HCT116 (cell line): ENCODE data around the gene ING1. TPM values are rescaled to one million over a fixed set of nuclear protein-coding genes. Genes with fewer than 3 reads are reported as not detected.
A peak's percentile ranks its signal among the peaks of the same experiment; 100 is the strongest.

ENCODE experiments used
- ATAC-seq: fragments of 200-7000 bp; cut with Tn5 transposase; 2 replicates; pipeline ENCODE4 v1.9.1; 2020; ENCODE audit warnings: mild to moderate bottlenecking, moderate library complexity
- BruUV-seq: library from RNA; stranded (reverse); fragments of 400-500 nt; replicated peaks from 2 replicates; lab custom pipeline; 2021; lab: Mats Ljungman, UMichigan
- CTCF ChIA-PET: fragments of 300-600 bp; sonication (Branson Sonifier 250); formaldehyde crosslinking; loops from one replicate; lab custom pipeline; 2021; ENCODE audit warnings: antibody characterized with exemption; lab: Charles Lee
- POLR2A ChIA-PET: fragments of 300-600, 350-600 bp; sonication (Branson Sonifier 250); formaldehyde crosslinking; loops from one replicate; lab custom pipeline; 2021; ENCODE audit warnings: antibody characterized with exemption; lab: Charles Lee
- RAD21 ChIA-PET, 2 experiments: fragments of 300-600 bp; sonication (Branson Sonifier 250); formaldehyde crosslinking; loops; one replicate each; lab custom pipeline; 2023; ENCODE audit warnings: low total read pairs in 2 of 2; ENCODE audit not compliant: uncharacterized antibody in 2 of 2, unreplicated experiment in 2 of 2, low non-redundant PET in 1 of 2; lab: Charles Lee
- DNase-seq: peaks from one replicate; pipeline ENCODE4 v3.0.0-alpha.2; 2010; ENCODE audit warnings: low read depth, low spot score
- H2AFZ ChIP-seq: fragments of 200-600 bp; shearing (Covaris generic), sonication (generic); 2 replicates; pipeline ENCODE4 v1.6.1; 2017; ENCODE audit warnings: low read depth, mixed run types, mixed read lengths, antibody characterized with exemption, low read length; ENCODE audit not compliant: poor library complexity, severe bottlenecking
- H3K27ac ChIP-seq: 2 replicates; pipeline ENCODE4 v1.5.1; 2012; ENCODE audit warnings: low read depth, low read length
- H3K27me3 ChIP-seq: fragments of 200-600 bp; sonication (generic); 2 replicates; pipeline ENCODE4 v1.6.1; 2016; ENCODE audit warnings: mixed run types, low read length, mixed read lengths; ENCODE audit not compliant: insufficient read depth
- H3K36me3 ChIP-seq, 2 experiments: fragments of 200-500 bp in 1 of 2; fragments of 200-600 bp in 1 of 2; sonication (Bioruptor generic) in 1 of 2; sonication (generic) in 1 of 2; 2 replicates each; pipeline versions ENCODE4 v1.5.1 to v1.6.1; 2014 to 2016; ENCODE audit warnings: low read length in 2 of 2, inconsistent platforms in 1 of 2, mixed read lengths in 1 of 2, mixed run types in 1 of 2; ENCODE audit not compliant: insufficient read depth in 2 of 2, control insufficient read depth in 1 of 2
- H3K4me1 ChIP-seq, 2 experiments: fragments of 200-600 bp in 1 of 2; sonication (generic) in 1 of 2; 2 replicates each; pipeline versions ENCODE4 v1.5.1 to v1.6.1; 2012 to 2017; ENCODE audit warnings: low read length in 2 of 2, inconsistent platforms in 1 of 2, mild to moderate bottlenecking in 1 of 2, mixed read lengths in 1 of 2, mixed run types in 1 of 2, moderate library complexity in 1 of 2; ENCODE audit not compliant: insufficient read depth in 2 of 2, control insufficient read depth in 1 of 2
- H3K4me2 ChIP-seq: fragments of 200-600 bp; sonication (generic); 2 replicates; pipeline ENCODE4 v1.6.1; 2017; ENCODE audit warnings: mixed run types, low read length, mixed read lengths
- H3K4me3 ChIP-seq, 2 experiments: fragments of 200-600 bp in 1 of 2; sonication (generic) in 1 of 2; replicated peaks in 1 of 2; 2 replicates each; pipeline ENCODE4 v1.5.1; 2011 to 2016; ENCODE audit warnings: low read length in 2 of 2, control low read depth in 1 of 2, low read depth in 1 of 2, mild to moderate bottlenecking in 1 of 2, mixed read lengths in 1 of 2, mixed run types in 1 of 2
- H3K79me2 ChIP-seq: fragments of 200-600 bp; sonication (generic); 2 replicates; pipeline ENCODE4 v1.6.1; 2017; ENCODE audit warnings: mild to moderate bottlenecking, mixed run types, low read length, moderate library complexity, mixed read lengths; ENCODE audit not compliant: insufficient read depth
- H3K9ac ChIP-seq: fragments of 200-600 bp; sonication (generic); 2 replicates; pipeline ENCODE4 v1.6.1; 2016; ENCODE audit warnings: low read length, mixed read lengths
- H3K9me2 ChIP-seq: fragments of 200-600 bp; sonication (generic), shearing (Covaris generic); 2 replicates; pipeline ENCODE4 v1.6.1; 2017; ENCODE audit warnings: mixed run types, mild to moderate bottlenecking, moderate library complexity; ENCODE audit not compliant: insufficient read depth
- H3K9me3 ChIP-seq, 2 experiments: fragments of 200-500 bp in 1 of 2; fragments of 200-600 bp in 1 of 2; sonication (Bioruptor generic) in 1 of 2; sonication (generic) in 1 of 2; 2 replicates each; pipeline ENCODE4 v1.6.1; 2014 to 2017; ENCODE audit warnings: low read length in 2 of 2, mixed read lengths in 2 of 2, inconsistent platforms in 1 of 2, low read depth in 1 of 2, mild to moderate bottlenecking in 1 of 2, mixed run types in 1 of 2, moderate library complexity in 1 of 2; ENCODE audit not compliant: control insufficient read depth in 1 of 2, insufficient read depth in 1 of 2
- H4K20me1 ChIP-seq: fragments of 200-600 bp; sonication (generic), shearing (Covaris generic); 2 replicates; pipeline ENCODE4 v1.6.1; 2017; ENCODE audit warnings: mixed run types, mild to moderate bottlenecking, moderate library complexity; ENCODE audit not compliant: insufficient read depth
- CBX3 ChIP-seq: IDR thresholded peaks from 2 replicates; pipeline ENCODE4 v1.6.1; 2012; ENCODE audit warnings: low read depth
- ELF1 ChIP-seq: IDR thresholded peaks from 2 replicates; pipeline ENCODE4 v1.6.1; 2012; ENCODE audit warnings: low read depth, borderline replicate concordance
- EZH2phosphoT487 ChIP-seq: fragments of 200-600 bp; IDR thresholded peaks from 2 replicates; pipeline ENCODE4 v1.6.1; 2018; ENCODE audit warnings: antibody characterized with exemption, borderline replicate concordance
- JUND ChIP-seq: IDR thresholded peaks from 2 replicates; pipeline ENCODE4 v1.6.1; 2012
- POLR2A ChIP-seq: IDR thresholded peaks from 2 replicates; pipeline ENCODE4 v1.7.0; 2011; ENCODE audit warnings: borderline replicate concordance; ENCODE audit not compliant: insufficient read depth, insufficient read length; ENCODE audit errors: extremely low read depth
- POLR2AphosphoS5 ChIP-seq: IDR thresholded peaks from 2 replicates; pipeline ENCODE4 v1.6.1; 2011; ENCODE audit warnings: mild to moderate bottlenecking, low read depth, low read length, moderate library complexity
- RAD21 ChIP-seq: IDR thresholded peaks from 2 replicates; pipeline ENCODE4 v1.6.1; 2012; ENCODE audit warnings: low read depth, mild to moderate bottlenecking
- SP1 ChIP-seq: IDR thresholded peaks from 2 replicates; pipeline ENCODE4 v1.6.1; 2012; ENCODE audit warnings: low read depth
- SRF ChIP-seq: IDR thresholded peaks from 2 replicates; pipeline ENCODE4 v1.6.1; 2012; ENCODE audit warnings: low read depth
- ZNF274 ChIP-seq: fragments of 200-500 bp; sonication (Bioruptor generic); IDR thresholded peaks from 2 replicates; pipeline ENCODE4 v1.6.1; 2014; ENCODE audit warnings: mild to moderate bottlenecking, low read depth, low read length, inconsistent platforms
- intact Hi-C: fragments of 100-400 bp; cut with micrococcal nuclease; formaldehyde crosslinking; loops from 2 replicates; pipeline ENCODE4 v1.10.0; 2022
- total RNA-seq: library from RNA; stranded (reverse); gene quantifications from one replicate; pipeline ENCODE4 v1.2.1, GENCODE V29; 2021; ENCODE audit not compliant: unreplicated experiment
- TF ChIP-seq, protein P1 (sequence below): IDR thresholded peaks from 2 replicates; pipeline ENCODE4 v1.6.1; 2012
- TF ChIP-seq, protein P2 (sequence below): IDR thresholded peaks from 2 replicates; pipeline ENCODE4 v1.6.1; 2012
- TF ChIP-seq, protein P3 (sequence below), 3 experiments: fragments of 200-600 bp in 1 of 3; sonication (generic) in 1 of 3; IDR thresholded peaks in 2 of 3; conservative IDR thresholded peaks in 1 of 3; 2 replicates each; pipeline ENCODE4 v1.5.1; 2012 to 2017; ENCODE audit warnings: low read depth in 2 of 3, low read length in 2 of 3, antibody characterized with exemption in 1 of 3, borderline replicate concordance in 1 of 3, control low read depth in 1 of 3, mild to moderate bottlenecking in 1 of 3, mixed read lengths in 1 of 3, mixed run types in 1 of 3, moderate library complexity in 1 of 3; ENCODE audit not compliant: insufficient read depth in 1 of 3

ING1 gene
- total RNA-seq, 1 experiment from 2014 or later: 27.0 TPM

DNA sequence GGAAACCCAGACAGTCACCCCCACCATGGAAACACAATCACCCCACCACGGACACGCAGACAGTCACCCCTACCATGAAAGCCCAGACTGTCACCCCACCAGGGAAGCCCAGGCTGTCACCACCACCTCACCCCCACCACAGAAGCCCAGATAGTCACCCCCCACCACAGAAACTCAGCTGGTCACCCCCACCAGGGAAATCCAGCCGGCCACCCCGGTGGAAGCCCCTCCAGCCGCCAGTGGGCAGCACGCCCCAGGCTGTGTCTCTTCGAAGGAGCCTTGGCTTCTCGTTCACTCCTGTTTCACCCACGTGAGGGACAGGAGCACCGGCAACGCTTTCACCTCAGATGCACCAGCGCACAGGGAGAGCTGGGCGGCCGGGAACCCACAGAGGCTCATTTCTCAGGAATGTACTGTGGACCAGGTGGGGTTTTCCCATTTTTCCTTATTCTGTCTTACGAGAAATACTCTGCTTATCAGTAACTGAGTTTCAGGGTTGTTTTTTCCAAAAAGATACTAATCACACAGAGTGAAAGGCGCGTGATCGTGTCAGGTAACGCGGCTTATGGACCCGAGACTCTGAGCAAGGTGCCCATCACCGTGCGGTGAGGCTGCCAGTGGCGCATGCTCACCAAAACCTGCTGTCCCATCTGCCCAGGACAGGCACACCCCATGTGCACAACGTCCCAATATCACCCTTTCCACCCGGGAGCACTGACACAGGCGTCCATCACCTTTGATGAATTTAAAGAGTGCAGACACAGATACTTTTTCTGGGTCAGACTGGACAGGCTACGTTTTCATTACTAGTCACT is 35.6 kb upstream of the ING1 start:
- Histone ChIP-seq H3K4me3 (no peak overlapping the region), H3K36me3 (peaks cover 8 to 36% of the 10 kb centered on the region in 2 experiments), H4K20me1 (no peaks in the 10 kb centered on the region), H3K79me2 (no peaks in the 10 kb centered on the region; the same call in 1 of the 2 replicates), H3K27ac (no peak overlapping the region), H2AFZ (no peak overlapping the region), H3K9me3 (no peaks in the 10 kb centered on the region), H3K9ac (no peak overlapping the region), H3K4me2 (no peak overlapping the region), H3K9me2 (no peaks in the 10 kb centered on the region), H3K4me1 (no peaks in the 10 kb centered on the region), H3K27me3 (no peaks in the 10 kb centered on the region)
- intact Hi-C loops: no loop called here
- TF ChIP-seq POLR2A: no peak
- TF ChIP-seq, protein P1, sequence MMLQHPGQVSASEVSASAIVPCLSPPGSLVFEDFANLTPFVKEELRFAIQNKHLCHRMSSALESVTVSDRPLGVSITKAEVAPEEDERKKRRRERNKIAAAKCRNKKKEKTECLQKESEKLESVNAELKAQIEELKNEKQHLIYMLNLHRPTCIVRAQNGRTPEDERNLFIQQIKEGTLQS: no peak
- TF ChIP-seq, protein P2, sequence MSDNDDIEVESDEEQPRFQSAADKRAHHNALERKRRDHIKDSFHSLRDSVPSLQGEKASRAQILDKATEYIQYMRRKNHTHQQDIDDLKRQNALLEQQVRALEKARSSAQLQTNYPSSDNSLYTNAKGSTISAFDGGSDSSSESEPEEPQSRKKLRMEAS: no peak
- TF ChIP-seq EZH2phosphoT487: no peak
- no peak for TF ChIP-seq POLR2AphosphoS5
- TF ChIP-seq ZNF274: no peak
- TF ChIP-seq CBX3: no peak
- TF ChIP-seq SP1: no peak
- no peak for TF ChIP-seq JUND
- no peak for TF ChIP-seq SRF
- no peak for DNase-seq
- ATAC-seq: no peak
- POLR2A ChIA-PET: no interaction called here
- CTCF ChIA-PET: no interaction called here
- BruUV-seq: no TSS peak
- RAD21 ChIA-PET: no interaction called here

DNA sequence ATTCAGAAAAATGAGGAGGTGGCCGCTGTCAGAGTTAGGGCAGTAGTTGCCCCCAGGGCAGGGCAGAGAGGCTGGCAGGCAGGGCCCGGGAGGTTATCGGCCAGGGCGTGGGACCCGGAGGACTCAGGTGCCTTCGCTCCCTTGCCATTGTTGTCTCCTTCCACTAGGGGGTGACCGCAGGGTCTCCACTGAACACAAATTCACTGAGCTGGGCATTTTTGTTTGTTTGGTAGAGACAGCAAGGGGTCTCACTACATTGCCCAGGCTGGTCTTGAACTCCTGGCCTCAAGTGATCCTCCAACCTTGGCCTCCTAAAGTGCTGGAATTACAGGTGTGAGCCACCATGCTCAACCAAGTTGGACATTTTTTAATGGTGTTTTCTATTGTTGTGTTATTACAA is 32.6 kb upstream of the ING1 start:
- POLR2A ChIA-PET: no interaction called here
- CTCF ChIA-PET: interaction anchor here (0.6 to 1.6 kb wide), 3 partner anchors 14 to 493 kb away, joined by 3 to 5 read pairs (median 5); no protein-coding TSS in a partner anchor

More for the DNA sequence above, 32.6 kb upstream of the ING1 start:
- intact Hi-C loops: loop anchor here (5.0 kb wide), 1 partner anchor 136 kb away; no protein-coding TSS in a partner anchor
- H3K4me1 ChIP-seq: no peaks in the 10 kb centered on the region
- RAD21 ChIA-PET: no interaction called here
- H3K4me2 ChIP-seq: no peak overlapping the region
- no peaks in the 10 kb centered on the region for H3K27me3 ChIP-seq
- H4K20me1 ChIP-seq: no peaks in the 10 kb centered on the region
- ATAC-seq: peak; percentile 84
- H3K79me2 ChIP-seq: no peaks in the 10 kb centered on the region; the same call in 1 of the 2 replicates
- H3K36me3 ChIP-seq: peaks cover 12 to 41% of the 10 kb centered on the region in 2 experiments
- DNase-seq: peak; percentile 10
- no peak overlapping the region for H3K27ac ChIP-seq
- no TSS peak for BruUV-seq
- TF ChIP-seq ELF1: no peak
- TF ChIP-seq, protein P3, sequence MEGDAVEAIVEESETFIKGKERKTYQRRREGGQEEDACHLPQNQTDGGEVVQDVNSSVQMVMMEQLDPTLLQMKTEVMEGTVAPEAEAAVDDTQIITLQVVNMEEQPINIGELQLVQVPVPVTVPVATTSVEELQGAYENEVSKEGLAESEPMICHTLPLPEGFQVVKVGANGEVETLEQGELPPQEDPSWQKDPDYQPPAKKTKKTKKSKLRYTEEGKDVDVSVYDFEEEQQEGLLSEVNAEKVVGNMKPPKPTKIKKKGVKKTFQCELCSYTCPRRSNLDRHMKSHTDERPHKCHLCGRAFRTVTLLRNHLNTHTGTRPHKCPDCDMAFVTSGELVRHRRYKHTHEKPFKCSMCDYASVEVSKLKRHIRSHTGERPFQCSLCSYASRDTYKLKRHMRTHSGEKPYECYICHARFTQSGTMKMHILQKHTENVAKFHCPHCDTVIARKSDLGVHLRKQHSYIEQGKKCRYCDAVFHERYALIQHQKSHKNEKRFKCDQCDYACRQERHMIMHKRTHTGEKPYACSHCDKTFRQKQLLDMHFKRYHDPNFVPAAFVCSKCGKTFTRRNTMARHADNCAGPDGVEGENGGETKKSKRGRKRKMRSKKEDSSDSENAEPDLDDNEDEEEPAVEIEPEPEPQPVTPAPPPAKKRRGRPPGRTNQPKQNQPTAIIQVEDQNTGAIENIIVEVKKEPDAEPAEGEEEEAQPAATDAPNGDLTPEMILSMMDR (IDR thresholded peaks at IDR 0.05 in 2 of 3, conservative IDR thresholded peaks at IDR 0.05 in 1 of 3; ENCODE audit: borderline replicate concordance in 1 of 3, insufficient read depth in 1 of 3, low read depth in 2 of 3, low read length in 2 of 3): peak; percentile 29 to 67 (median 57); a peak in 5 of 6 replicates
- peak; percentile 46 for TF ChIP-seq RAD21
- TF ChIP-seq, all 23 proteins: peak for 2
- Histone ChIP-seq H2AFZ (no peak overlapping the region), H3K9ac (no peak overlapping the region), H3K9me2 (no peaks in the 10 kb centered on the region), H3K4me3 (no peak overlapping the region), H3K9me3 (no peaks in the 10 kb centered on the region)
